Putamen (tissue), 1 donor: ENCODE results near the gene MUC6.
A peak's percentile ranks its signal among the peaks of the same experiment; 100 is the strongest.

ENCODE experiments used
- DNase-seq: peaks from one replicate; pipeline ENCODE4 v3.0.0-alpha.2; 2016; ENCODE audit warnings: low spot score

Gene MUC6

GRCh38 chr11:1008001-1008802, 28.3 kb downstream of the MUC6 start:
- no peak for DNase-seq

GRCh38 chr11:1007279-1007678, 29.2 kb downstream of the MUC6 start:
- DNase-seq, result no peak

- DNase-seq, result peak; percentile 67
These were observed 29.8 kb downstream of the MUC6 start for GRCh38 chr11:1006762-1007161.

GRCh38 chr11:1005928-1006327, 30.6 kb downstream of the MUC6 start:
- DNase-seq, result no peak

GRCh38 chr11:1003159-1003558, 33.4 kb downstream of the MUC6 start:
- no peak for DNase-seq

GRCh38 chr11:1002406-1002984, 34.0 kb downstream of the MUC6 start:
- no peak for DNase-seq

- DNase-seq, result no peak
These were observed 34.7 kb downstream of the MUC6 start for GRCh38 chr11:1001617-1002405.

- DNase-seq, result no peak
These were observed 35.9 kb downstream of the MUC6 start for GRCh38 chr11:1000357-1001278.

- DNase-seq, result no peak
These were observed 37.5 kb downstream of the MUC6 start for GRCh38 chr11:999009-999408.

GRCh38 chr11:997907-998306, 38.6 kb downstream of the MUC6 start:
- DNase-seq, result no peak

GRCh38 chr11:996681-997080, 39.8 kb downstream of the MUC6 start:
- no peak for DNase-seq

GRCh38 chr11:995752-996420, 40.6 kb downstream of the MUC6 start:
- peak; percentile 42 for DNase-seq

- DNase-seq, result no peak
These were observed 41.3 kb downstream of the MUC6 start for GRCh38 chr11:995044-995751.

GRCh38 chr11:993632-994167, 42.8 kb downstream of the MUC6 start:
- no peak for DNase-seq

- DNase-seq, result no peak
These were observed 43.9 kb downstream of the MUC6 start for GRCh38 chr11:992577-992976.

- no peak for DNase-seq
These were observed 44.7 kb downstream of the MUC6 start for GRCh38 chr11:991711-992307.

- no peak for DNase-seq
These were observed 45.5 kb downstream of the MUC6 start for GRCh38 chr11:991034-991433.

- no peak for DNase-seq
These were observed 46.4 kb downstream of the MUC6 start for GRCh38 chr11:990101-990500.

GRCh38 chr11:987671-988070, 48.8 kb downstream of the MUC6 start:
- DNase-seq, result no peak

- DNase-seq, result no peak
These were observed 49.6 kb downstream of the MUC6 start for GRCh38 chr11:986952-987305.
